Endothelial cell of umbilical vein (primary cell): ENCODE measurements around the gene ZNF503.

ENCODE experiments used
- POLR2A ChIP-seq: IDR thresholded peaks from 2 replicates; pipeline ENCODE4 v1.6.1; 2012; ENCODE audit warnings: low read depth, mild to moderate bottlenecking, control low read depth, low read length
- POLR2AphosphoS5 ChIP-seq: IDR thresholded peaks from 2 replicates; pipeline ENCODE4 v1.6.1; 2012; ENCODE audit warnings: low read depth, mild to moderate bottlenecking, control low read depth, low read length, moderate library complexity; ENCODE audit not compliant: insufficient read depth
- TF ChIP-seq, protein P1 (sequence below), 2 donors: IDR thresholded peaks; 1 replicate in 1 of 2; 2 replicates in 1 of 2; pipeline ENCODE4 v1.5.1; 2011; ENCODE audit warnings: low read length in 2 of 2, mild to moderate bottlenecking in 2 of 2, moderate library complexity in 2 of 2, control low read depth in 1 of 2, inconsistent platforms in 1 of 2, low read depth in 1 of 2; ENCODE audit not compliant: insufficient read depth in 1 of 2; ENCODE audit errors: extremely low read depth in 1 of 2

DNA sequence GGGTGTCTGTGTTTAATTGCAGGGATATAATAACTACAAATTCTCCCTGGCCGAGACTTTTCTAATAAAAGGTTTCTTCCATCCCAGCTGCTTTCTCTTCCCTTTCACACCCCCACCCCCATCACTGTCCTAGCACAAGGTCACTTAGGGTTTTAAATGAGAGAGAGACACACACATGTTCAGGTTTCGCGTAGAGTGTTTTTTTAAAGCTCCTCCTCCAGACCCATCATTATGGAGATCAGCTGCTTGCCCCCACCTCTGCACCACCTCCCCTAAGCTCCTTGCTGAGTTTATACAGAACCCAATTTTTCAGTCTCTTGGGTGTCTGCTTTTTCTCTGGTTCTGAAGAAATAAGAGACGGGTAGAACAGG, 48.5 kb upstream of the ZNF503 start:
- TF ChIP-seq POLR2A (no peak), POLR2AphosphoS5 (no peak)
- TF ChIP-seq, protein P1, sequence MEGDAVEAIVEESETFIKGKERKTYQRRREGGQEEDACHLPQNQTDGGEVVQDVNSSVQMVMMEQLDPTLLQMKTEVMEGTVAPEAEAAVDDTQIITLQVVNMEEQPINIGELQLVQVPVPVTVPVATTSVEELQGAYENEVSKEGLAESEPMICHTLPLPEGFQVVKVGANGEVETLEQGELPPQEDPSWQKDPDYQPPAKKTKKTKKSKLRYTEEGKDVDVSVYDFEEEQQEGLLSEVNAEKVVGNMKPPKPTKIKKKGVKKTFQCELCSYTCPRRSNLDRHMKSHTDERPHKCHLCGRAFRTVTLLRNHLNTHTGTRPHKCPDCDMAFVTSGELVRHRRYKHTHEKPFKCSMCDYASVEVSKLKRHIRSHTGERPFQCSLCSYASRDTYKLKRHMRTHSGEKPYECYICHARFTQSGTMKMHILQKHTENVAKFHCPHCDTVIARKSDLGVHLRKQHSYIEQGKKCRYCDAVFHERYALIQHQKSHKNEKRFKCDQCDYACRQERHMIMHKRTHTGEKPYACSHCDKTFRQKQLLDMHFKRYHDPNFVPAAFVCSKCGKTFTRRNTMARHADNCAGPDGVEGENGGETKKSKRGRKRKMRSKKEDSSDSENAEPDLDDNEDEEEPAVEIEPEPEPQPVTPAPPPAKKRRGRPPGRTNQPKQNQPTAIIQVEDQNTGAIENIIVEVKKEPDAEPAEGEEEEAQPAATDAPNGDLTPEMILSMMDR (IDR thresholded peaks at IDR 0.05; ENCODE audit: extremely low read depth in 1 of 2, insufficient read depth in 1 of 2, low read depth in 1 of 2, low read length in 2 of 2): no peak
